ENCODE results near the gene R3HCC1L. TPM values are rescaled to one million over a fixed set of nuclear protein-coding genes. Genes with fewer than 3 reads are reported as not detected.

The R3HCC1L gene
- total and polyA plus RNA-seq, 9 of the 15 experiments (the other 6 are each of a cell fraction or from before 2014, with no cell fraction given), result 9.1 to 17.8 (median 12.6) TPM

DNA sequence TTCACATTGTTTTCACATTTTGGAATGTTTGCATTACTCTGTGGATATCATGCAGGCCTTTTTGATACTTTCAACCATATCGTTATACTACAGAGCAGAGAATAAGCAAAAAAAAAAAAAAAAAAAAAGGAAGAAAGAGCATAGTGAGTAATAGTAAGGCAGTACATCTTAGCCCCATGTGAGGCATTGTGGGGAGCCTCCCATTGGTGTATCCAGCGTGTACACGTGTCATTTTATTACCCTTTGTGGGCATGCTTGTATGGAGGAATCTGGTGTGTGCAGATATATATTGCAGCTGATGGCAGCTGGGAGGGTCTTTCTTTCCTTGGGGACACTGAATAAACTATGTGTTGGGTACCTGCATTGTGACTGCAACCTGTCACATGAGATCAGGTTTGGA lies 19.6 kb downstream of the R3HCC1L start:
- Histone ChIP-seq H2AFZ (ENCODE audit: low read depth, low read length) (no peak overlapping the region), H3K9me3 (replicated peaks; ENCODE audit: control insufficient read depth, insufficient read depth, low read depth, low read length) (no peaks in the 10 kb centered on the region), H4K20me1 (replicated peaks; ENCODE audit: control insufficient read depth, insufficient read depth, low read length) (no peaks in the 10 kb centered on the region), H3K4me3 (no peak overlapping the region), H3K4me2 (ENCODE audit: insufficient read depth, low read length) (no peak overlapping the region), H3K27ac (ENCODE audit: extremely low read depth, low read depth, low read length) (no peak overlapping the region), H3K4me1 (replicated peaks in 1 of 2; ENCODE audit: control insufficient read depth in 2 of 2, insufficient read depth in 2 of 2, low read length in 2 of 2) (no peaks in the 10 kb centered on the region), H3K36me3 (ENCODE audit: control insufficient read depth, insufficient read depth, low read length) (peaks cover 12% of the 10 kb centered on the region; the same call in 2 of the 3 replicates), H3K27me3 (ENCODE audit: control insufficient read depth in 2 of 2, insufficient read depth in 2 of 2, low read length in 2 of 2) (no peaks in the 10 kb centered on the region), H3K79me2 (ENCODE audit: control insufficient read depth, insufficient read depth, low read length) (peaks cover 48% of the 10 kb centered on the region), H3K9ac (ENCODE audit: insufficient read depth in 1 of 2, low read depth in 2 of 2, low read length in 2 of 2) (no peak overlapping the region), H3K9me1 (ENCODE audit: control insufficient read depth, insufficient read depth, low read length) (no peaks in the 10 kb centered on the region)
- DNase-seq (ENCODE audit: extremely low read depth in 1 of 4, low spot score in 3 of 4), result no peak
- no TSS peak for BruUV-seq (replicated peaks)
- ChIA-PET CTCF (ENCODE audit: low intra/inter-chr PET ratio) (no interaction called here), POLR2A (no interaction called here)
- in situ Hi-C loops (cut with MboI), result no loop called here
- 58% methylated on average over 3 of the region's 3 CpGs for WGBS (ENCODE audit: insufficient coverage, low coverage, missing lambda C conversion rate)
- no peak for ATAC-seq
- FAIRE-seq, result no peak
- intact Hi-C loops (cut with micrococcal nuclease), result no loop called here
- no peak for TF ChIP-seq ATF3 (IDR thresholded peaks at IDR 0.05)
- TF ChIP-seq ATF3 (CRISPR knock-in tag; conservative IDR thresholded peaks at IDR 0.05), result no peak
- TF ChIP-seq BRCA1 (IDR thresholded peaks at IDR 0.05), result no peak
- TF ChIP-seq BRCA1 (CRISPR knock-in tag; IDR thresholded peaks at IDR 0.05), result no peak
- no peak for TF ChIP-seq ZNF253 (CRISPR knock-in tag; conservative IDR thresholded peaks at IDR 0.05)
- TF ChIP-seq, protein P1, sequence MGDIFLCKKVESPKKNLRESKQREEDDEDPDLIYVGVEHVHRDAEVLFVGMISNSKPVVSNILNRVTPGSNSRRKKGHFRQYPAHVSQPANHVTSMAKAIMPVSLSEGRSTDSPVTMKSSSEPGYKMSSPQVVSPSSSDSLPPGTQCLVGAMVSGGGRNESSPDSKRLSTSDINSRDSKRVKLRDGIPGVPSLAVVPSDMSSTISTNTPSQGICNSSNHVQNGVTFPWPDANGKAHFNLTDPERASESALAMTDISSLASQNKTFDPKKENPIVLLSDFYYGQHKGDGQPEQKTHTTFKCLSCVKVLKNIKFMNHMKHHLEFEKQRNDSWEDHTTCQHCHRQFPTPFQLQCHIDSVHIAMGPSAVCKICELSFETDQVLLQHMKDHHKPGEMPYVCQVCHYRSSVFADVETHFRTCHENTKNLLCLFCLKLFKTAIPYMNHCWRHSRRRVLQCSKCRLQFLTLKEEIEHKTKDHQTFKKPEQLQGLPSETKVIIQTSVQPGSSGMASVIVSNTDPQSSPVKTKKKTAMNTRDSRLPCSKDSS (IDR thresholded peaks at IDR 0.05; ENCODE audit: low read depth, partially characterized antibody), result no peak
- no peak for TF ChIP-seq MTA2 (IDR thresholded peaks at IDR 0.05; ENCODE audit: low read depth)
- TF ChIP-seq RNF219 (CRISPR knock-in tag; IDR thresholded peaks at IDR 0.05), result no peak
- TF ChIP-seq PML (IDR thresholded peaks at IDR 0.05; ENCODE audit: low read length), result no peak
- TF ChIP-seq ZMIZ1 (IDR thresholded peaks at IDR 0.05; ENCODE audit: low read depth in 2 of 2, low read length in 2 of 2), result no peak
- no peak for TF ChIP-seq DIDO1 (tag; IDR thresholded peaks at IDR 0.05; ENCODE audit: low read depth)
- no peak for TF ChIP-seq THAP7 (CRISPR knock-in tag; IDR thresholded peaks at IDR 0.05)
- TF ChIP-seq ZNF584 (CRISPR knock-in tag; IDR thresholded peaks at IDR 0.05; ENCODE audit: low read depth), result no peak
- no peak for TF ChIP-seq TAF9B (IDR thresholded peaks at IDR 0.05; ENCODE audit: partially characterized antibody)
- no peak for TF ChIP-seq MBD2 (IDR thresholded peaks at IDR 0.05; ENCODE audit: borderline replicate concordance, low read depth)
